Renal cortex interstitium (tissue), 11 donors: ENCODE measurements around the gene AHSA1. TPM values are rescaled to one million over a fixed set of nuclear protein-coding genes. Genes with fewer than 3 reads are reported as not detected.

ENCODE experiments used
- DNase-seq, 11 donors: peaks; one replicate each; pipeline ENCODE4 v3.0.0-alpha.2; 2013; ENCODE audit warnings: low read depth in 9 of 11, low spot score in 4 of 11; ENCODE audit errors: extremely low read depth in 1 of 11
- polyA plus RNA-seq, 3 donors: library from polyadenylated mRNA; unstranded; fragments of 120-200 nt; gene quantifications; one replicate each; pipeline ENCODE4 v1.2.1, GENCODE V29; 2013; ENCODE audit not compliant: insufficient read length in 3 of 3

Gene AHSA1
- polyA plus RNA-seq, 3 donors = 162 to 217 (median 215) TPM

DNA sequence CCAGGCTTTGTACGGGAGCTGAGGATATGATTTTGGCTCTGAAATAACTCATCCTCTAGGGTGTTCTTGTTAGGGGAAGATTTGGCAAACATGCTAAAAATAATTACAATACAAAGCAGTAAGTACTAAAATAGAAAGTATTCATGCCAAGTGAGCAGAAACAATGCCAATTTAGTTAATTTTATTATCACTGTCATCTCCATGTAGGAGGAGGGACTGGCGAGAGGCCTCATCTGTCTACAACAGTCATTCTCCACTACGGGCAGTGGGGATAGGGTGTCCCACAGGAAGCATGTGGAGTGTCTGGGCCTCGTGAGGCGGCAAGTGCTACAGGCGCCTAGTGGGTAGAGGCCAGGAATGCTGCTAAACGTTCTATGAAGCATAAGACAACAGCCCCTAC, 37.4 kb downstream of the AHSA1 start:
- no peak for DNase-seq

DNA sequence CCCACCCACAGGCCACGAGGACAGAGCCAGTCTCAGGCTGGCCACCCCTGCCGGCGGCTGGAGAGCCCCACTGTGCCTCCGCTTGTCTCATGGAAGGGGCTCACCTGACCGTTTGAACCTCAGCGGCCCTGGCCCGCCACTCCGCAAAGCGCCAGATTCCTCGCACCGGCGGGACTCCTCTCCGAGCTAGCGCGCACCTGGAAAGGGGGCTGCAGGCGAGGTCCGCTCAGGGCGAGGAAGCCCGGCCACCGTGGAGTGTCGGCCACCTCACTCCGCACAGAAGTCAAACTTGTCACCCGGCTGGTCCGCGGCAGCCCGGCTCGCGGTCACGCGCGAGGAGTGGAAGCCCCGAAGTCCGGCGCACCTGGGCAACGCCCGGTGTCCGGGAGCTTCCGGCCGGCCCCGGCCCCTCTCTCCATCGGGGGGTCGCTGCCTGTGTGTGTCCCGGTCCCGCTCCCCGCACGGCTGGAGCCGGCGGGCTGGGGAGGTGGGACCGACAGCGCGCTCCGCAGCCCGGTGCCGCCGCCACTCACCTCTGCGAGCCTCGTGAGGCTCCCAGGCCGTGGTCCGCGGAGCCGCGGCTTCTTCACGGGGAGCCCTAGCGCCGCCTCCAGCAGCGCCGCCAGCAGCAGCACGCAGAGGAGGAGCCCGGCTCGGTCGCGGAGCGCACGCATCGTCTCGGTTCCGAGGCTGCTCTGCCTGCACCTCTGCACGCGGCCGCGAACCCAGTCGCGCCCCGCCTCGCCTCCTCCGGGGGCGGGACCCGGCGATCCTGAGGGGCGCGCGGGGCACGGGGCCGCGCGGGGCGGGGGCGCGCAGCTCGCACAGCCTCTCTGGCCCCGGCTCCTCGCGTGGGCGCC, 40.5 kb downstream of the AHSA1 start, which contains the start of gene ISM2:
TSS of gene ISM2 (minus strand) at position 697 of the 860 bp plus-strand sequence. CDS start at position 674, 23 bp downstream.
- DNase-seq = peak in 2 of 11 donors; percentile 29 to 36

DNA sequence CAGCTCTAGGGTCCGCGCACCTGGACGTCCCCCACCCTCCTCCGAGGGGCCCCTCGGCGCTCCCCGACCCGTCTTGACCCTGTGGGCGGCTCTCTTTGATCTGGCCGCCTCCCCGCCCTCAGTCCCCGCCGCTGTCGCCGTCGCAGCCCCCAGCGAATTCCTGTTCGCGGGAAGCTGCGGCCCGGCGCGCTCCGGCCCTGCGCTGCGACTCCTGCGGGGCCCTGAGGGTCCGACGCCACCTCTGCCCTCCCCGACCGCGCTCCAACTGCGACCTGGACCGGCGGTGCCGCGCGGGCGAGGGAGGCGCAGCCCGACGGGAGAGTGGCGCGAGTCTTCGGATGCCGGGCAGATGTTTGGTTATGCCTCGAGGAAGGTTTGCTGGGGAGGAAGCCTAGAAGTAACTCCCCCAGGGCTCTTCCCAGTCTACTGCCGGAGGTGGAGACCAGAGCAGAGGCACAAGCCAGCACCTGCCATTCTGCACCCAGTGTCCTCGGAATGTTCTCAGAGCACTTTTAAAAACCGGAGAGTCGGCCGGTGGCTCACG, 41.2 kb downstream of the AHSA1 start:
- peak in 2 of 11 donors; percentile 16 to 19 for DNase-seq

DNA sequence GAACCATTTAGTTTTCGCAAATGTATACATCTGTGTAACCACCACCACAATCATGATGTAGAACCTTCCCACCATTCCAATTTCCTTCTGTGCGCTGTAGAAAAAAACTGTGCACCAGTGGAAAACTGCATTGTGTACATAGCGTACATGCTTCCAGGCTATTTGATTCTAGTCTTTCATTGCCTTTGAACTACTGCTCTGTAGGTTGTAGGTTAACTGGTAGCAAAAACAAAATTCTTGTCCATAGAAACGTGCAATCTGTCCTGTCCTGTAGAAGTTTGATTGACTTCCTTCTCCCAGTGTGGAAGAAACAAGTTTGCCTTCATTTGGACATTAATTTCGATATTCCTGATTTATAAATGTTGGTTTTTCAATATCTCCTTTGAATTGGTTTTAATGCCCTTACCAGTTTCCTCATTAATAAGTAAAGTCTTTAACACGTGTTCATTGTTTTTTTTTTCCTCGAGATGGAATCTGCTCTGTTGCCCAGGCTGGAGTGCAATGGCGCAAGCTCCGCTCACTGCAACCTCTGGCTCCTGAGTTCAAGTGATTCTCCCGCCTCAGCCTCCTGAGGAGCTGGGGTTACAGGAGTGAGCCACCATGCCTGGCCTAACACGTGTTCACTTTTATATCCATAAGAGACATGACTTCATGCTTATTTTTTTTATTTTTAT, 44.4 kb downstream of the AHSA1 start:
- DNase-seq = no peak

DNA sequence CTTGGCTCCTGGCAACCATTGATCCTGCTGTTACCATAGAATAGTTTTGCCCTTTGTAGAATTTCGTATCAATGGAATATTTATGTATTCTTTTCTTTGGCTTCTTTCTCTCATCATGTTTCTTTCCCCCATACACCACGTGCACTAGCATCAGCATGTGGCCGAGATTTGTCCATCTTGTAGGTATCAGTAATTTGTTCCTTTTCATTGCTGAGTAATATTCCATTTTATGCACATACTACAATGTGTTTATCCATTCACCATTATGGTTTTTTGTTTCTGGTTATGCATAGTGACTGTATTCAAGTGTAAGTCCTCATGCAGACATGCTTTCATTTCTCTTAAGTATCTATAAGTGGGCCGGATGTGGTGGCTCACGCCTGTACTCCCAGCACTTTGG, 45.2 kb downstream of the AHSA1 start:
- no peak for DNase-seq

DNA sequence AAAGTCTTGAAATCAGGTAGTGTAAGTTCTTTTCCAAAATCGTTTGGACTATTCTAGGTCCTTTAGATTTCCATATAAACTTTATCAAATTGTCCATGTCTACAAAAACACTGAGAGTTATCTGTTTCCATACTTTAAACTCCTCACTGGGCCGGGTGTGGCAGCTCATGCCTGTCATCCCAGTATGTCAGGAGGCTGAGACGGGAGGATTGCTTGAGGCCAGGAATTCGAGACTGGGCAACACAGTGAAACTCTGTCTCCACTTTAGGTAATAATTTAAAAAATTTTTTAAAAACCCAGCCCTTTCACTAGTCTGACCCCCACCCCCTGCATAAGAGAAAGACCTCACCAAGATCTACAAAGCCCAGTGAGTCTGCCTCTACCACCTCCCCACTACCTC, 47.1 kb downstream of the AHSA1 start:
- DNase-seq = no peak

DNA sequence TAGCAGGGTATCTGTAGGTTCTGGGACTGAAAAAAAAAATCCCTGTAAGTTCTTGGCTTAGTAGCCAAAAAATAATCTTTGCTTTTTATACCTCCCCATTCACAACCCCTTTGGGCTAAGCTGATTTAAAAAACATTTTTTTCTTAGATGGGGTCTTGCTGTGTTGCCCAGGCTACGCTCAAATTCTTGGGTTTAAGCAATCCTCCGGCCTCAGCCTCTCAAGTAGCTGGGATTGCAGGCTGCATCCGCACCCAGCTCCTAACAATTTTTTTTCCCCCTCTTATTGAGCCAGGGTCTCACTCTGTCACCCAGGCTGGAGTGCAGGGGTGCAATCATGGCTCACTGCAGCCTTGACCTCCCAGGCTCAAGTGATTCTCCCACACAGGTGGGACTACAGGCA, 49.9 kb downstream of the AHSA1 start:
- DNase-seq = no peak

DNA sequence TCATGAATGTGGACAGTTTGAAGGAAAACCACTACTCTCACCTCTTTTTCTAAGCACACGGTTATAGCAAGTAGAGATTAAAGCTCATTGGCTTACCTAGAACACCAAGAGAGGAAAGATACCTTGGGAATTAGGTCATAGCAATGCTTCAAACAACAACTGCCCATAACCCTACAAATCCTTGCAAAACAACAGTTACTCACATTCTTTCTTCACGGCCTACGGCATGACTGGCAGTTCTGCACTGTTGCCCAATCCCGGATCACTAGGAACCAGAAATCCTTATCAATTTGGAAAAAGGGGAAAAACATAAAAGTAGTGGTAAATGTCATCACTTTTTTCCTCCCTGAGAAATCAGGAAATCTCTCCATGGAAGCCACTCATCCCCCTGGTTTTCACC, 50.4 kb downstream of the AHSA1 start:
- DNase-seq = no peak

DNA sequence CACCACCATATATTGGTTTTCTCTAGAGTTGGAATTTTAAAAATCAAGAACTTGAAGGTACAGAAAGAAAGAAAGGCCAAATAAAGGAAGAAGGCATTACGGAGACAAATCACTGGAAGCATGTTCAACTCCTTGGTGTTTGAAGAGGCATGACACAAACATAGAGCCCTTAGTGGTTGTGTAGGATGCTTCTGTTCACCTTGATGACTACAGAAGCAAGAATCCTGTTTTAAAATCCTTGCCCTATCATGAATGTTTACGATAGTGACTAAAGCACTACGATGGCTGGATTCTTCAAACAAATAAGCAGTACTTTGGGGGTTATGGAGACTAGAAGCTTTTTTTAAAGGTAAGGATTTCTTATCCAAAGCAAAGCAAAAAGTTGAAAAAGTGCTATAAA, 51.0 kb downstream of the AHSA1 start:
- no peak for DNase-seq

DNA sequence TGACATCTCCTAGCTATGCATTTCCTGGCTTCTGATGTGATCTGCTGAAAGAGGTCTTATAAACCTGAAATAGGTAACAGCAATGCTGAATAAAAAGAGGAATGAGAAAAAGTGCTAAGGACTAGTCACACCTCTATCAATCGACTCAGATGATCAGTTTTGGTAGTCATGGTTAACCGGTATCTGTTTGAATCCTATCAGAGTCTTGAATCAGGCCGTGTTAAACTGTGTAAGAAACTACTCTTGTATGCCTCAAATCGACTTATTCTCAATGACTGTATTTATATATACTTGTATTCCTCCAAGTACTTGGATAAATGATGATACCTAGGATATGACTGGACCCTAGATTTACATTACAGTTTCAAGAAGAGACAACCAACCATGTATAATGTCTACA, 51.5 kb downstream of the AHSA1 start:
- DNase-seq = no peak

DNA sequence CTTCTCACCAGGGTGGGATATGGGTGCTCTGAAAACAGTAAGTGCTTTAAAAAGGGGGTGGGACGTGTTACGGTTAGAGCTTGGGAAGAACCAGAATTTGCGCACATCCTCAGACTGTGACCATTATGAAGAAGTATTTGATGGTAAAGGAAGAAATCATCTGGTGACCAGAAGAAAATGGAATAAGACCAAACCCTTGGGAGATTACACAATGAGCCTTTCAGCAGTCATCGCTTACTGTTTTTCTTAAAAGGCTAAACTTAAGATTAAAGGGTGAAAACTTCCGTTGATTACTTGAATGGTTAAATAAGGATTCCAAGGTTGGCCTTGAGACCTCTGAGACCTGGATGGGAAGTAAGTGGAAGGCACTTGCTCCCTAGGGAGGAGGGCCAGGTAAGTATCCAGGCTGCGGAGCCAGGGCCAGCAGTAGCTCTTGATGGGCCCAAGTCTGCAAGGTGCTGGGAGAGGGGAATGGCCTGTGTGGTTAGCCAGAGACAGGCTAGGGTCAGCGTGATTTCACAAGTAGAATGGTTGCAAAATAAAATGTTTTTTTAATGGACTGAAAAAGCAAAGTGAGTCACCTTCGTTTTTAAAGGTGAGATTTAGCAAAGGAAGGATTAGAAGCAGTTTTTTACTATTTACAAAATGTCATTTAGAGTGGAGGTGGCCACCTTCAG, 53.7 kb downstream of the AHSA1 start:
- no peak for DNase-seq

DNA sequence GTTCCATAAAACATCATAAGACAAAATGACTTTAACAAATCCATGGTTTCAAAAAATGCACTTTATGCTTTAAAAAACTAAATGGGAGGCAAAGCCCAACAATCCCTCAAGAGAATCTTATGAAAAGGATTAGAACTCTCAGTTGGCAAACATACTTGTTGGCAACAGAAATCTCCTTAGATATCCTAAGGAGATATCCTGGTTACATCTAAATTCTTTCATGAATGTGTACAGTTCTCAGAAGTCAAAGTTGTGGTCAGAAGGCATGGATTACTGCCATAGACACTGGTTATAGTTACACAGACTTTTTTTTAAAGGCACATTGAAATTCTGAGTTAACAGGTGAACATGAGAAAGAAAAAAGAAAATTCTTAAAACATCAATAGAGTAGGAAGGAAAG, 58.2 kb downstream of the AHSA1 start:
- DNase-seq = no peak

Other genes with a start within 250 kb of the AHSA1 start
- gene NGB, start 186.9 kb upstream of the AHSA1 start, polyA plus RNA-seq = not detected
- gene POMT2, start 137.2 kb upstream of the AHSA1 start, polyA plus RNA-seq = 10 to 100 TPM; 41.6 to 47.0 (median 41.7) TPM
- gene GSTZ1, start 137.1 kb upstream of the AHSA1 start, polyA plus RNA-seq = 10 to 100 TPM; 27.6 to 34.4 (median 29.7) TPM
- 10 to 100 TPM; 20.0 to 25.4 (median 23.6) TPM for gene TMED8, start 81.0 kb upstream of the AHSA1 start, polyA plus RNA-seq
- 10 to 100 TPM in 1 of 3 donors, 1 to 10 TPM in 2; 7.6 to 10.3 (median 9.0) TPM for gene SAMD15, start 80.7 kb upstream of the AHSA1 start, polyA plus RNA-seq
- 1 to 10 TPM; 2.3 to 3.5 (median 2.9) TPM for gene NOXRED1, start 34.6 kb upstream of the AHSA1 start, polyA plus RNA-seq
- gene VIPAS39, start 492 bp upstream of the AHSA1 start, polyA plus RNA-seq = 10 to 100 TPM; 29.0 to 30.4 (median 30.4) TPM
- 1 to 10 TPM; 1.3 to 3.6 (median 1.8) TPM for gene ISM2, start 40.7 kb downstream of the AHSA1 start, polyA plus RNA-seq
- gene SPTLC2, start 158.5 kb downstream of the AHSA1 start, polyA plus RNA-seq = 10 to 100 TPM; 61.8 to 71.8 (median 71.7) TPM
- 10 to 100 TPM; 14.5 to 18.6 (median 17.3) TPM for gene ALKBH1, start 249.9 kb downstream of the AHSA1 start, polyA plus RNA-seq